VCaP (cell line): Measurements from ENCODE around the gene KCNMA1.

ENCODE experiments used
- H3K27ac ChIP-seq: fragments of 450-650 bp; 2 replicates; pipeline ENCODE4 v1.5.1; 2017
- CTCF ChIP-seq: fragments of 450-650 bp; conservative IDR thresholded peaks from 2 replicates; pipeline ENCODE4 v1.5.1; 2017; ENCODE audit warnings: mild to moderate bottlenecking, moderate library complexity

KCNMA1 gene

GRCh38 chr10:76892766-76893479, 744.7 kb downstream of the KCNMA1 start:
- TF ChIP-seq CTCF, result no peak

GRCh38 chr10:76887223-76888010, 750.2 kb downstream of the KCNMA1 start:
- no peak overlapping the region for H3K27ac ChIP-seq
- no peak for TF ChIP-seq CTCF

More at GRCh38 chr10:76892766-76893479, 744.7 kb downstream of the KCNMA1 start:
- no peak overlapping the region for H3K27ac ChIP-seq

- no peak overlapping the region for H3K27ac ChIP-seq
- TF ChIP-seq CTCF, result no peak
Observed at GRCh38 chr10:76885816-76886215, 751.8 kb downstream of the KCNMA1 start.

- H3K27ac ChIP-seq, result no peak overlapping the region
- TF ChIP-seq CTCF, result no peak
Observed at GRCh38 chr10:76884673-76885275, 752.8 kb downstream of the KCNMA1 start.

GRCh38 chr10:76883596-76883995, 754.0 kb downstream of the KCNMA1 start:
- H3K27ac ChIP-seq, result no peak overlapping the region
- no peak for TF ChIP-seq CTCF

GRCh38 chr10:76882796-76883195, 754.8 kb downstream of the KCNMA1 start:
- TF ChIP-seq CTCF, result no peak
- H3K27ac ChIP-seq, result no peak overlapping the region

- no peak for TF ChIP-seq CTCF
- H3K27ac ChIP-seq, result no peak overlapping the region
Observed at GRCh38 chr10:76882245-76882644, 755.4 kb downstream of the KCNMA1 start.
